Breast epithelium (tissue), 3 donors: Measurements from ENCODE around the gene RBP3.

ENCODE experiments used
- POLR2A ChIP-seq: fragments of 450-650 bp; IDR thresholded peaks from one replicate; pipeline ENCODE4 v1.6.1; 2016; ENCODE audit warnings: antibody characterized with exemption, mild to moderate bottlenecking, moderate library complexity
- TF ChIP-seq, protein P1 (sequence below), 3 donors: fragments of 450-650 bp; IDR thresholded peaks; one replicate each; pipeline ENCODE4 v1.5.1; 2016 to 2017; ENCODE audit warnings: antibody characterized with exemption in 3 of 3, mild to moderate bottlenecking in 3 of 3, moderate library complexity in 3 of 3

DNA sequence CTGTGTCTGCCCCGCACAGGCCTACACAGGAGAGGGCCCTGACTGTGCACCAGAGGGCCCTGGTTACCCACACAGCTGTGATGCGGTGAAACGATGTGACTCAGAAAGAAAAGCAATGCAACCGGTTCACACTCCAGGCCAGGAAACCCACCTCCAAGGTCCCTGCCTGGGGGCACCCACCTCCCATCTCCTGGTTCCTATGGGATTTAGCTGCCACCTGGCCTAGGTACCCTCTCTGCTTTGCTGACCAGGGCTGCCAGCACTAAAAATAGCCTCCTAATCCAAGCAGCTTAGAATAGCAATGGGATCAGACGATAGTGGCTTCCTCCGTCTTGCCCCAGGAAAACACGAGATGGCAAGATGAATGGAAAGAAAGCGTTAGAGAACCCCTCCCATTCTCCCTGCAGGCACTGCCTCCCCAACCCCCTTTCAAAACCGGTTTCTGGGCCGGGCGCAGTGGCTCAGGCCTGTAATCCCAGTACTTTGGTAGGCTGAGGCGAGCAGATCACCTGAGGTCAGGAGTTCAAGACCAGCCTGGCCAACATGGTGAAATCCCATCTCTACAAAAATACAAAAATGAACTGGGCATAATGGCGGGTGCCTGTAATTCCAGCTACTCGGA lies 12.4 kb downstream of the RBP3 start:
- no peak for TF ChIP-seq POLR2A
- TF ChIP-seq, protein P1, sequence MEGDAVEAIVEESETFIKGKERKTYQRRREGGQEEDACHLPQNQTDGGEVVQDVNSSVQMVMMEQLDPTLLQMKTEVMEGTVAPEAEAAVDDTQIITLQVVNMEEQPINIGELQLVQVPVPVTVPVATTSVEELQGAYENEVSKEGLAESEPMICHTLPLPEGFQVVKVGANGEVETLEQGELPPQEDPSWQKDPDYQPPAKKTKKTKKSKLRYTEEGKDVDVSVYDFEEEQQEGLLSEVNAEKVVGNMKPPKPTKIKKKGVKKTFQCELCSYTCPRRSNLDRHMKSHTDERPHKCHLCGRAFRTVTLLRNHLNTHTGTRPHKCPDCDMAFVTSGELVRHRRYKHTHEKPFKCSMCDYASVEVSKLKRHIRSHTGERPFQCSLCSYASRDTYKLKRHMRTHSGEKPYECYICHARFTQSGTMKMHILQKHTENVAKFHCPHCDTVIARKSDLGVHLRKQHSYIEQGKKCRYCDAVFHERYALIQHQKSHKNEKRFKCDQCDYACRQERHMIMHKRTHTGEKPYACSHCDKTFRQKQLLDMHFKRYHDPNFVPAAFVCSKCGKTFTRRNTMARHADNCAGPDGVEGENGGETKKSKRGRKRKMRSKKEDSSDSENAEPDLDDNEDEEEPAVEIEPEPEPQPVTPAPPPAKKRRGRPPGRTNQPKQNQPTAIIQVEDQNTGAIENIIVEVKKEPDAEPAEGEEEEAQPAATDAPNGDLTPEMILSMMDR (IDR thresholded peaks at IDR 0.05) = no peak
